Prostate gland (tissue), 2 donors: ENCODE data around the gene PTPRA. TPM values are rescaled to one million over a fixed set of nuclear protein-coding genes. Genes with fewer than 3 reads are reported as not detected.

Source experiments
- DNase-seq: peaks from one replicate; pipeline ENCODE4 v3.0.0-alpha.2; 2019; ENCODE audit warnings: low spot score
- H3K27ac ChIP-seq, 2 donors: fragments of 200-600 bp; sonication (generic); 2 replicates each; pipeline ENCODE4 v1.5.1; 2017 to 2019
- H3K27me3 ChIP-seq: fragments of 200-600 bp; sonication (generic); replicated peaks from 2 replicates; pipeline ENCODE4 v1.5.1; 2019; ENCODE audit not compliant: insufficient read depth
- H3K36me3 ChIP-seq, 2 donors: fragments of 200-600 bp; sonication (generic); 1 replicate in 1 of 2; 2 replicates in 1 of 2; pipeline versions ENCODE4 v1.5.1 to v1.8.1; 2017 to 2019
- H3K4me1 ChIP-seq: fragments of 200-600 bp; sonication (generic); replicated peaks from 2 replicates; pipeline ENCODE4 v1.5.1; 2019
- H3K4me3 ChIP-seq, 2 donors: fragments of 200-600 bp; sonication (generic); 2 replicates each; pipeline ENCODE4 v1.5.1; 2017 to 2019
- H3K9me3 ChIP-seq: fragments of 200-600 bp; sonication (generic); 2 replicates; pipeline ENCODE4 v1.5.1; 2017
- CTCF ChIP-seq, 4 experiments: fragments of 200-600 bp in 2 of 4; fragments of 450-650 bp in 2 of 4; sonication (generic) in 2 of 4; IDR thresholded peaks; 1 replicate in 3 of 4; 2 replicates in 1 of 4; pipeline ENCODE4 v1.5.1; 2016 to 2019; ENCODE audit warnings: antibody characterized with exemption in 4 of 4, mild to moderate bottlenecking in 2 of 4, moderate library complexity in 2 of 4
- POLR2A ChIP-seq: fragments of 450-650 bp; IDR thresholded peaks from one replicate; pipeline ENCODE4 v1.6.1; 2016; ENCODE audit warnings: antibody characterized with exemption, mild to moderate bottlenecking
- POLR2AphosphoS5 ChIP-seq: sonication (generic); formaldehyde crosslinking; IDR thresholded peaks from one replicate; pipeline ENCODE4 v1.6.1; 2017; ENCODE audit warnings: antibody characterized with exemption
- WGBS: methylation state at CpG from one replicate; pipeline ENCODE4 v1.1.5; 2018; 5-methylcytosine and 5-hydroxymethylcytosine counted together
- intact Hi-C: fragments of 100-400 bp; cut with DNase I; formaldehyde crosslinking; loops from one replicate; pipeline ENCODE4 v1.14.2; 2022
- total RNA-seq, 2 donors: library from RNA; depleted of rRNA; stranded (reverse); fragments of >200 nt; gene quantifications; one replicate each; pipeline ENCODE4 v1.1.0, GENCODE V29; 2016

The PTPRA gene
- total RNA-seq, 2 donors from 2014 or later: 57.7 to 83.6 TPM

DNA sequence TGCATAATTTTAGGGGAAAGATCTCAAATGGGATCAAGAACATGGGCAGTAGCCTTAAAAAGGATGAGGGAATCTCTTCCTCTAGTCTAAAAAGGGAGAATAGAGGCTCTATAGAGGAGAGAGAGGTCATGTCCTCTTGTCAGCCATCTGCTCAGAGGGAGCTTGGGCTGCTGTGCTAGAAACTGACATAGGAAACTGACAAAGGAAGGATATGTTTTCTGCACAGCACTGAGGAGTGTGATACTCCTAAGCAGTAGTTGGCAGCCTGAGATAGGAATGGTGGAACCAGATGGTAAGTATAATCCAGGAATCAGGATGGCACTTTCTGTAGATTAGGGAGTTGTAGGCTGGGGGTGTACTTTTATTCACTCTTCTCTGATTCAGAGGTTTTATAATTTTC, 59.2 kb downstream of the PTPRA start:
- Histone ChIP-seq H3K4me3 (no peak overlapping the region), H3K9me3 (no peaks in the 10 kb centered on the region), H3K27ac (no peak overlapping the region), H3K4me1 (no peaks in the 10 kb centered on the region), H3K27me3 (no peaks in the 10 kb centered on the region), H3K36me3 (no peaks in the 10 kb centered on the region)
- intact Hi-C loops: no loop called here
- DNase-seq: no peak
- no peak for TF ChIP-seq CTCF (IDR thresholded peaks at IDR 0.05)
- no peak for TF ChIP-seq POLR2A
- no peak for TF ChIP-seq POLR2AphosphoS5

DNA sequence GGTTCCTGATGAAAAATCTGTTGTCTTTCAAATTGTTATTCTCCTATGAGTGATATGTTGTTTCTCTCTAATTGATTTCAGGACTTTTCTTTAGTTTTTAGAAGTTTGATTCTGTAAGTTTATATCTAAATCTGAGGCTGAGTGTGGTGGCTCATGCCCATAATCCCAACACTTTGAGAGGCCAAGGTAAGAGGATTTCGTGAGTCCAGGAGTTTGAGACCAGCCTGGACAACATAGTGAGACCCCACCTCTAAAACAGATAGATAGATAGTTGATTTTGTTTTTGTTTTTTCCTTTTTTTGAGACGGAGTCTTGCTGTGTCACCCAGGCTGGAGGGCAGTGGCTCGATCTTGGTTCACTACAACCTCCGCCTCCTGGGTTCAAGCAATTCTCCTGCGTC, 64.6 kb downstream of the PTPRA start:
- intact Hi-C loops: no loop called here

GRCh38 chr20:2942439-2942838, 69.2 kb downstream of the PTPRA start:
- DNase-seq: no peak
- H3K4me1 ChIP-seq: no peaks in the 10 kb centered on the region
- TF ChIP-seq POLR2A (no peak), POLR2AphosphoS5 (no peak), CTCF (IDR thresholded peaks at IDR 0.05) (no peak)
- no peaks in the 10 kb centered on the region for H3K27me3 ChIP-seq
- no peaks in the 10 kb centered on the region for H3K9me3 ChIP-seq
- intact Hi-C loops: no loop called here
- no peak overlapping the region for H3K4me3 ChIP-seq
- no peaks in the 10 kb centered on the region for H3K36me3 ChIP-seq
- H3K27ac ChIP-seq: no peak overlapping the region

More for the DNA sequence above, 64.6 kb downstream of the PTPRA start:
- H3K4me3 ChIP-seq: no peak overlapping the region
- H3K27ac ChIP-seq: no peak overlapping the region
- no peak for TF ChIP-seq POLR2A
- no peak for TF ChIP-seq CTCF (IDR thresholded peaks at IDR 0.05)
- H3K27me3 ChIP-seq: no peaks in the 10 kb centered on the region
- H3K4me1 ChIP-seq: no peaks in the 10 kb centered on the region
- DNase-seq: no peak
- no peaks in the 10 kb centered on the region for H3K36me3 ChIP-seq
- no peaks in the 10 kb centered on the region for H3K9me3 ChIP-seq
- 97% methylated on average over 5 of the region's 5 CpGs for WGBS

GRCh38 chr20:2946988-2947961, 74.0 kb downstream of the PTPRA start:
- peak; percentile 12 for DNase-seq
- TF ChIP-seq POLR2A (no peak), POLR2AphosphoS5 (no peak)
- intact Hi-C loops: no loop called here
- H3K4me1 ChIP-seq: no peaks in the 10 kb centered on the region
- 40% methylated on average over 5 of the region's 5 CpGs for WGBS
- no peaks in the 10 kb centered on the region for H3K9me3 ChIP-seq
- H3K27ac ChIP-seq: no peak overlapping the region
- H3K27me3 ChIP-seq: no peaks in the 10 kb centered on the region
- H3K36me3 ChIP-seq: no peaks in the 10 kb centered on the region
- H3K4me3 ChIP-seq: no peak overlapping the region

GRCh38 chr20:2948968-2949367, 75.7 kb downstream of the PTPRA start:
- H3K27ac ChIP-seq: no peak overlapping the region
- no peaks in the 10 kb centered on the region for H3K27me3 ChIP-seq
- intact Hi-C loops: no loop called here
- no peak overlapping the region for H3K4me3 ChIP-seq
- no peak for TF ChIP-seq CTCF (IDR thresholded peaks at IDR 0.05)
- no peak for TF ChIP-seq POLR2AphosphoS5
- no peak for TF ChIP-seq POLR2A
- H3K36me3 ChIP-seq: no peaks in the 10 kb centered on the region
- no peak for DNase-seq
- H3K4me1 ChIP-seq: no peaks in the 10 kb centered on the region
- 100% methylated on average over 1 of the region's 1 CpG for WGBS
- no peaks in the 10 kb centered on the region for H3K9me3 ChIP-seq
